HG02798 (cell line): Measurements from ENCODE around the gene THAP3.
"Not testable (repeated sequence)": the region's sequence is repeated elsewhere in the genome, so short reads cannot be mapped to it uniquely, and the experiment has no call there.

Experiments used
- ATAC-seq: cut with Tn5 transposase; IDR thresholded peaks from one replicate; pipeline ENCODE4 v1.9.1; 2021; ENCODE audit warnings: mild to moderate bottlenecking; ENCODE audit not compliant: unreplicated experiment, poor library complexity

The THAP3 gene

GRCh38 chr1:6632588-6633514 is 8.2 kb downstream of the THAP3 start:
- ATAC-seq = no peak

- no peak for ATAC-seq
Measured at GRCh38 chr1:6634371-6635052, 9.8 kb downstream of the THAP3 start.

GRCh38 chr1:6635161-6635909 is 10.7 kb downstream of the THAP3 start:
- ATAC-seq = no peak

GRCh38 chr1:6635910-6636760 is 11.5 kb downstream of the THAP3 start:
- ATAC-seq = no peak

- ATAC-seq = not testable (repeated sequence)
Measured at GRCh38 chr1:6636778-6637177, 12.1 kb downstream of the THAP3 start.

GRCh38 chr1:6637770-6638169 is 13.1 kb downstream of the THAP3 start:
- no peak for ATAC-seq

- no peak for ATAC-seq
Measured at GRCh38 chr1:6638226-6638625, 13.6 kb downstream of the THAP3 start.

GRCh38 chr1:6640867-6641266 is 16.2 kb downstream of the THAP3 start:
- ATAC-seq = not testable (repeated sequence)

GRCh38 chr1:6645018-6645417 is 20.4 kb downstream of the THAP3 start:
- no peak for ATAC-seq

- ATAC-seq = no peak
Measured at GRCh38 chr1:6646499-6647148, 22.0 kb downstream of the THAP3 start.

- no peak for ATAC-seq
Measured at GRCh38 chr1:6648556-6648955, 23.9 kb downstream of the THAP3 start.

GRCh38 chr1:6651909-6652308 is 27.2 kb downstream of the THAP3 start:
- ATAC-seq = no peak

GRCh38 chr1:6652986-6653385 is 28.3 kb downstream of the THAP3 start:
- no peak for ATAC-seq

GRCh38 chr1:6653436-6654290 is 29.0 kb downstream of the THAP3 start:
- ATAC-seq = no peak

GRCh38 chr1:6657138-6657537 is 32.5 kb downstream of the THAP3 start:
- ATAC-seq = no peak

- no peak for ATAC-seq
Measured at GRCh38 chr1:6658359-6659060, 33.8 kb downstream of the THAP3 start.

- ATAC-seq = no peak
Measured at GRCh38 chr1:6660415-6661049, 35.9 kb downstream of the THAP3 start.
